MCF 10A (cell line): ENCODE results near the gene KNDC1. TPM values are rescaled to one million over a fixed set of nuclear protein-coding genes. Genes with fewer than 3 reads are reported as not detected.

Experiments
- BruUV-seq: library from RNA; stranded (reverse); fragments of 400-500 nt; replicated peaks from 2 replicates; lab custom pipeline; 2021; lab: Mats Ljungman, UMichigan
- CTCF ChIA-PET: fragments of 300-600 bp; sonication (Branson Sonifier 250); formaldehyde crosslinking; extraction: SDS; loops from one replicate; lab custom pipeline; 2021; ENCODE audit warnings: antibody characterized with exemption, inconsistent platforms; lab: Yijun Ruan, JAX
- POLR2A ChIA-PET: fragments of 300-600, 350-650 bp; sonication (Branson Sonifier 250); formaldehyde crosslinking; extraction: SDS; loops from one replicate; lab custom pipeline; 2020; ENCODE audit warnings: antibody characterized with exemption, inconsistent platforms; lab: Yijun Ruan, JAX
- DNase-seq: peaks from one replicate; pipeline ENCODE4 v3.0.0-alpha.2; 2018; ENCODE audit not compliant: unreplicated experiment
- H3K27ac Mint-ChIP-seq: one replicate; pipeline ENCODE4 v1.8.0; 2022; ENCODE audit warnings: mild to moderate bottlenecking, low read depth, mixed read lengths; ENCODE audit not compliant: unreplicated experiment
- H3K27me3 Mint-ChIP-seq: one replicate; pipeline ENCODE4 v1.8.0; 2022; ENCODE audit warnings: mixed read lengths; ENCODE audit not compliant: insufficient read depth, unreplicated experiment
- H3K36me3 Mint-ChIP-seq: one replicate; pipeline ENCODE4 v1.8.0; 2022; ENCODE audit warnings: mild to moderate bottlenecking, moderate library complexity, mixed read lengths; ENCODE audit not compliant: insufficient read depth, unreplicated experiment
- H3K4me1 Mint-ChIP-seq: one replicate; pipeline ENCODE4 v1.8.0; 2022; ENCODE audit warnings: mixed read lengths; ENCODE audit not compliant: insufficient read depth, unreplicated experiment
- H3K4me3 Mint-ChIP-seq: one replicate; pipeline ENCODE4 v1.8.0; 2022; ENCODE audit warnings: mild to moderate bottlenecking, moderate library complexity, mixed read lengths; ENCODE audit not compliant: unreplicated experiment
- H3K9me3 Mint-ChIP-seq: one replicate; pipeline ENCODE4 v1.8.0; 2022; ENCODE audit warnings: mixed read lengths; ENCODE audit not compliant: unreplicated experiment
- intact Hi-C: fragments of 100-400 bp; cut with micrococcal nuclease; formaldehyde crosslinking; loops from 2 replicates; pipeline ENCODE4 v1.14.1; 2022
- total RNA-seq: library from RNA; stranded (reverse); gene quantifications from 2 replicates; pipeline ENCODE4 v1.2.3, GENCODE V29; 2022
- TF ChIP-seq, protein P1 (sequence below): fragments of 200-600 bp; IDR thresholded peaks from one replicate; pipeline ENCODE4 v1.8.0; 2022; ENCODE audit warnings: antibody characterized with exemption, mild to moderate bottlenecking; ENCODE audit not compliant: unreplicated experiment

Gene KNDC1
- total RNA-seq, 1 experiment from 2014 or later, result 2.1 TPM

DNA sequence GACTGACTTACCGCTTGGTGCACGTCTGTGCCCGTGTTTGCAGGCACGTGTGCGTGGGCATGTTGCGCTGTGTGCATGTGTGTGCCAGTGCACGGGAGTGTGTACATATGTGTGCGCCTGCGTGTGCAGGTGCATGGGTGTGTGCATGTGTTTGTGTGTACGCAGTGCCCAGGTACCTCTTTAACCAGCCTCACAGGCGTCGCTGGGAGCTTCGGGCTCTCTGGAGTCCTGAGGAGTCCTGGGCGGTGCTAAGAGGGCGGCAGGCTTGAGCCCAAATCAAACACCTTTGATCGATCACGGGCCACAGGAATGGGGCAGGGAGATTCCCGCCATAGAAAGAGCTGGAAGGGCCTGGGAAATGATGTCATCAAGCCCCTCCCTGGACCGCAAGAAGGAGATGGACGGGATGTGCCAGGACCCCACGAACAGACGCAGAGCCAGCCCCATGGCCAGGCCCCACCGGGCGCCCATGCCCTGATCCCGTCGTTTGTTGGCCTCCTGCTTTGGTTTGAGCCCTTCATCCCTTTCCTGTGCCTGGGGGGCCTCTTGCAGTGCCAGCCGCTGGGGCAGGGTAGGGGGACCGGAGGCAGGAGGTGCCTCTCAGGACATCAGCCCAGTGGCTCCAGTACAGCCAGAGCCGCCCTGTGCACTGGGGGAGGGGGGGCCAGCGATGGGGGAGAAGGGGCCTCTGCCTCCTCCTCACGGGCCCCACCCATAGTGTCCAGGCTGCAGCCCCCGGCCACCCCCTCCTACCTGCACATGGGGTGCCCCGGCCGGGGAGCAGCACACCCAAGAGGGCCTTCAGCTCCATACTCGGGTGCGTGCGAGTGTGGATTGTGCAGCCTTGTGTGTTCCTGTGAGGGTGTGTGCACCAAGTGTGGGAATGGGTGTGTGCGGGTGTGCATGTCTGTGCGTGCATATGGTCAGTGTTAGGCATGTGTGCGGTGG, 5.8 kb downstream of the KNDC1 start:
- peaks cover 13% of the 10 kb centered on the region for H3K9me3 Mint-ChIP-seq
- ChIA-PET CTCF (no interaction called here), POLR2A (no interaction called here)
- no peak overlapping the region for H3K4me3 Mint-ChIP-seq
- no peaks in the 10 kb centered on the region for H3K36me3 Mint-ChIP-seq
- TF ChIP-seq, protein P1, sequence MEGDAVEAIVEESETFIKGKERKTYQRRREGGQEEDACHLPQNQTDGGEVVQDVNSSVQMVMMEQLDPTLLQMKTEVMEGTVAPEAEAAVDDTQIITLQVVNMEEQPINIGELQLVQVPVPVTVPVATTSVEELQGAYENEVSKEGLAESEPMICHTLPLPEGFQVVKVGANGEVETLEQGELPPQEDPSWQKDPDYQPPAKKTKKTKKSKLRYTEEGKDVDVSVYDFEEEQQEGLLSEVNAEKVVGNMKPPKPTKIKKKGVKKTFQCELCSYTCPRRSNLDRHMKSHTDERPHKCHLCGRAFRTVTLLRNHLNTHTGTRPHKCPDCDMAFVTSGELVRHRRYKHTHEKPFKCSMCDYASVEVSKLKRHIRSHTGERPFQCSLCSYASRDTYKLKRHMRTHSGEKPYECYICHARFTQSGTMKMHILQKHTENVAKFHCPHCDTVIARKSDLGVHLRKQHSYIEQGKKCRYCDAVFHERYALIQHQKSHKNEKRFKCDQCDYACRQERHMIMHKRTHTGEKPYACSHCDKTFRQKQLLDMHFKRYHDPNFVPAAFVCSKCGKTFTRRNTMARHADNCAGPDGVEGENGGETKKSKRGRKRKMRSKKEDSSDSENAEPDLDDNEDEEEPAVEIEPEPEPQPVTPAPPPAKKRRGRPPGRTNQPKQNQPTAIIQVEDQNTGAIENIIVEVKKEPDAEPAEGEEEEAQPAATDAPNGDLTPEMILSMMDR, result no peak
- intact Hi-C loops, result no loop called here
- no peak for DNase-seq
- BruUV-seq, result no TSS peak
- no peaks in the 10 kb centered on the region for H3K27me3 Mint-ChIP-seq
- no peak overlapping the region for H3K27ac Mint-ChIP-seq
- H3K4me1 Mint-ChIP-seq, result no peaks in the 10 kb centered on the region

DNA sequence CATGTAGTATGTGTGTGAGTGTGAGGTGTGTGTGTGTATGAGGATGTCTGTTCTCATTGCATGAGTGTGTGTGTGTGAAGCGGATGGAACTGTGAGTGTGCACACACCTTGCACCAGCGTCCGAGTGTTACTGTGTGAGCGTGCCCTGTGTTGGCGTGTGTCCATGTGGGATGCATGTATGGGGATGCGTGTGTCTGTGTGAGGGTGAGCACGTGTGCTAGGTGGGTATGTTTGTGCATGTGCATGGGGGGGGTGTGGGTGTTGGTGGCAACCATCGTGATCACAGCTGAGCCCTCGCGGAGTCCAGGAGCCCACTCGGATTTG, 6.4 kb downstream of the KNDC1 start:
- Mint-ChIP-seq H3K27ac (no peak overlapping the region), H3K4me1 (no peaks in the 10 kb centered on the region), H3K36me3 (no peaks in the 10 kb centered on the region), H3K4me3 (no peak overlapping the region), H3K27me3 (no peaks in the 10 kb centered on the region), H3K9me3 (peaks cover 13% of the 10 kb centered on the region)
- ChIA-PET CTCF (no interaction called here), POLR2A (no interaction called here)
- intact Hi-C loops, result no loop called here
- BruUV-seq, result no TSS peak
- TF ChIP-seq, protein P1, result no peak
- DNase-seq, result no peak

DNA sequence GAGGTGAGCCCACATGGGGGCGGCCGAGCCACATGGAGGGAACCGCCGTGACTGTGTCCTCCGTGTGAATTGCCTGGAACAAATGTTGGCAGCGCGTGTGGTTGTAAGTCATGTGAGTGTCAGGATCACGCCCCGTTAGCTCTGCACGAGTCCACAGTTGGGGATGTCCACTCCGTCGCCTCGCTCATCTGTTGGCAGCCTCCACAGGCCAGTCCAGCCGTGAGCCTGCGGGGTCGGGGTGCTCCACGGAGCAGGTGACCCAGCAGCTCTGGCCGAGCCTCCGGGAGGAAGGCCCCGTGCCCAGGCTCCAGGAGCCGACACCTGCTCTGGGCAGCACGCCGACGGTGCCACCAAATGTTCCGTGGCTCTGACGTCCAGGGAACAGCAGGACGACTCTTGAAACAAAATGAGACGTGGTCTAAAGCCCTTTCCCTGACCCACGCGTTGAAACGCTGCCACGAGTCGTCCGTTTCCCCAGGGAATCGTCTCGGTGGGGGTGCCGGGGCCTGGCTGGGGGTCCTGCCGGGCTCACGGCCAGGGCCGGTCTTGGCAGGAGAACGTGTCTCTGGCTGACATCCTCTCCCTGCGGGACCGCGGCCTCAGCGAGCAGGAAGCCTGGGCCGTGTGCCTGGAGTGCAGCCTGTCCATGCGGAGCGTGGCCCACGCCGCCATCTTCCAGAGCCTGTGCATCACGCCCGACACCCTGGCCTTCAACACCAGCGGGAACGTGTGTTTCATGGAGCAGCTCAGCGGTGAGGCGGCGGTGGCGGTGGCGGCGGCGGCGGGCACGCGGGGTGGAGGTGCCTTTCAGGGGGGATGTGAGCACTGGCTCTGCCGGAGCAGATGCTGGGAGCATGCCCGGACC, 7.0 kb downstream of the KNDC1 start:
- TF ChIP-seq, protein P1, result no peak
- intact Hi-C loops, result no loop called here
- no peak overlapping the region for H3K27ac Mint-ChIP-seq
- BruUV-seq, result no TSS peak
- H3K27me3 Mint-ChIP-seq, result no peaks in the 10 kb centered on the region
- no peak overlapping the region for H3K4me3 Mint-ChIP-seq
- ChIA-PET POLR2A (no interaction called here), CTCF (no interaction called here)
- no peaks in the 10 kb centered on the region for H3K4me1 Mint-ChIP-seq
- no peak for DNase-seq
- no peaks in the 10 kb centered on the region for H3K36me3 Mint-ChIP-seq
- peaks cover 13% of the 10 kb centered on the region for H3K9me3 Mint-ChIP-seq
